PC-3 (cell line): ENCODE results near the gene ZFP36L2. TPM values are rescaled to one million over a fixed set of nuclear protein-coding genes. Genes with fewer than 3 reads are reported as not detected.

Experiments
- ATAC-seq: fragments of 200-7000 bp; cut with Tn5 transposase; 2 replicates; pipeline ENCODE4 v1.9.1; 2020; ENCODE audit warnings: mild to moderate bottlenecking, moderate library complexity
- BruUV-seq: library from RNA; stranded (reverse); fragments of 400-500 nt; replicated peaks from 2 replicates; lab custom pipeline; 2021; lab: Mats Ljungman, UMichigan
- CTCF ChIA-PET: fragments of 300-600 bp; sonication (Branson Sonifier 250); formaldehyde crosslinking; loops from one replicate; lab custom pipeline; 2022; ENCODE audit warnings: antibody characterized with exemption; lab: Charles Lee
- POLR2A ChIA-PET: fragments of 300-600 bp; sonication (Branson Sonifier 250); formaldehyde crosslinking; loops from one replicate; lab custom pipeline; 2022; ENCODE audit warnings: antibody characterized with exemption; ENCODE audit not compliant: unreplicated experiment; lab: Charles Lee
- DNase-seq: peaks from one replicate; pipeline ENCODE4 v3.0.0-alpha.2; 2015
- H2AFZ ChIP-seq: fragments of 300-600 bp; sonication (generic); 2 replicates; pipeline ENCODE4 v1.6.0; 2016; ENCODE audit warnings: antibody characterized with exemption, low read length
- H3F3A ChIP-seq: fragments of 300-600 bp; sonication (generic); one replicate; pipeline ENCODE4 v1.6.0; 2017; ENCODE audit warnings: antibody characterized with exemption, low read length, control low read depth, mild to moderate bottlenecking; ENCODE audit not compliant: unreplicated experiment
- H3K27ac ChIP-seq: fragments of 300-600 bp; sonication (generic); 2 replicates; pipeline ENCODE4 v1.5.1; 2016; ENCODE audit warnings: mild to moderate bottlenecking, low read length
- H3K27me3 ChIP-seq: fragments of 300-600 bp; sonication (generic); 2 replicates; pipeline ENCODE4 v1.6.1; 2016; ENCODE audit warnings: low read length, mixed read lengths
- H3K36me3 ChIP-seq: fragments of 300-600 bp; sonication (generic); 2 replicates; pipeline ENCODE4 v1.6.1; 2016; ENCODE audit warnings: low read depth, mixed run types, low read length, mixed read lengths
- H3K4me1 ChIP-seq: fragments of 300-600 bp; sonication (generic); 2 replicates; pipeline ENCODE4 v1.5.1; 2016; ENCODE audit warnings: low read length; ENCODE audit not compliant: insufficient read depth
- H3K4me2 ChIP-seq: fragments of 300-600 bp; sonication (generic); 2 replicates; pipeline ENCODE4 v1.6.0; 2016; ENCODE audit warnings: low read length
- H3K4me3 ChIP-seq: fragments of 300-600 bp; sonication (generic); 2 replicates; pipeline ENCODE4 v1.5.1; 2016; ENCODE audit warnings: mild to moderate bottlenecking, low read length, mixed read lengths
- H3K79me2 ChIP-seq: fragments of 300-600 bp; sonication (generic); 2 replicates; pipeline ENCODE4 v1.6.1; 2017; ENCODE audit warnings: low read length, mixed read lengths
- H3K9ac ChIP-seq: fragments of 300-600 bp; sonication (generic); 2 replicates; pipeline ENCODE4 v1.6.0; 2016; ENCODE audit warnings: mild to moderate bottlenecking, low read length
- H3K9me2 ChIP-seq: fragments of 300-600 bp; sonication (generic); replicated peaks from 2 replicates; pipeline ENCODE4 v1.6.1; 2016; ENCODE audit warnings: mixed run types, low read length, mixed read lengths
- H3K9me3 ChIP-seq: fragments of 300-600 bp; sonication (generic); 2 replicates; pipeline ENCODE4 v1.6.1; 2016; ENCODE audit warnings: low read length, mixed read lengths
- H4K20me1 ChIP-seq: fragments of 300-600 bp; sonication (generic); 2 replicates; pipeline ENCODE4 v1.6.1; 2016; ENCODE audit warnings: low read length, mixed read lengths
- CTCF ChIP-seq: fragments of 300-600 bp; sonication (generic); conservative IDR thresholded peaks from 2 replicates; pipeline ENCODE4 v1.5.1; 2017; ENCODE audit warnings: antibody characterized with exemption, low read depth, mild to moderate bottlenecking, low read length
- EZH2 ChIP-seq: fragments of 300-600 bp; sonication (generic); IDR thresholded peaks from one replicate; pipeline ENCODE4 v1.6.1; 2017; ENCODE audit warnings: antibody characterized with exemption, mild to moderate bottlenecking, low read length; ENCODE audit not compliant: unreplicated experiment
- EZH2phosphoT487 ChIP-seq: fragments of 300-600 bp; sonication (generic); IDR thresholded peaks from 2 replicates; pipeline ENCODE4 v1.6.1; 2018; ENCODE audit warnings: mild to moderate bottlenecking, antibody characterized with exemption, low read length, borderline replicate concordance
- intact Hi-C: fragments of 100-400 bp; cut with micrococcal nuclease; formaldehyde crosslinking; loops from 2 replicates; pipeline ENCODE4 v1.9.0; 2023
- total RNA-seq: library from RNA; depleted of rRNA; stranded (reverse); fragments of >200 nt; gene quantifications from 2 replicates; pipeline ENCODE4 v1.2.3, GENCODE V29; 2014

The ZFP36L2 gene
- total RNA-seq, 1 experiment from 2014 or later: 14.8 TPM

DNA sequence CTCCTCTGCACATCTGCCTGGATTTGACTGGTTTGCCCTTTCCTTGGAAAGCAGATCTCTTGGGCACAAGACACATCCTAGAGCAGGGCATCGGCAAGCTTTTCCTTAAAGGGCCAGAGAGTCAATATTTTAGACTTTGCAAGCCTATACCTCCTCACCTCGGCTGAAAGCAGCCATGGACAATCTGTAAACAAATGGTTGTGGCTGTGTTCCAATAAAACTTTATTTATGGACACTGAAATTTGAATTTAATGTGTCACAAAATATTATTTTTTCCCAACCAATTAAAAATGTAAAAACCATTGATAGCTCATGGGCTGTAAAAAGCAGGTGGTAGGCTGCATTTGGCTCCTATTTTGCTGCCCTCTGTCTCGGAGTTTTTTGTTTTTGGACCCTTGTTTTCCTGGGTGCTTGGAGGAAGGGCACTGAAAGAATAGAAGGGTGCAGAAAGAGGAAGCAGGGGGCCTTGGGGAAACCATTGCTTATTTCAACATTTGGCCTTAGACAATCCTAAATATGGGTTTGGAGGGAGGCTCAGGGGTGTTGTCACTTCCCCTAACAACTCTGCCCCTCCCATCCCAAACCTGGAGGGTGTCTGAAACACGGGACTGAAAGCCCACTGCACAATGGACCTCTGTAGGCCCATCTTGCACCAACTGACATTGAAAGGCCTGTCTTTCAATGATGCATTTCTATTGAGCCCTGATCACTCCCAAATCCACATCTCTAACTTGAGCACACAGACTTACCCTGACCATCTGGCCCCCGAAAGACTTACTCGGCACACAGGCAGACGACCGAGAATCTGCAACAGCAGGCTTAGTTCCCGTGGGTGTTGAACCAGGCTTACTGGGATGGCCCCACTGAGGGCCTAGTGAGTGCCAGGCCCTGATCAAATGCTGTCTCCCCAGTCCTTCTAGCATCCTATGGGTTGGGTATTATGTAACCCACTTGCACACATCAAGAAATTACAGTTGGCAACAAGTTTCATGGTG, 7.1 kb upstream of the ZFP36L2 start:
- Histone ChIP-seq H3K79me2 (no peaks in the 10 kb centered on the region), H3K27ac (no peak overlapping the region), H3K9me3 (no peaks in the 10 kb centered on the region), H3K9me2 (no peaks in the 10 kb centered on the region), H3K4me2 (no peak overlapping the region), H3K4me1 (peaks cover 9% of the 10 kb centered on the region), H2AFZ (no peak overlapping the region), H3K27me3 (no peaks in the 10 kb centered on the region), H4K20me1 (no peaks in the 10 kb centered on the region), H3F3A (no peaks in the 10 kb centered on the region), H3K36me3 (peaks cover 4% of the 10 kb centered on the region; the same call in 1 of the 2 replicates), H3K9ac (no peak overlapping the region), H3K4me3 (no peak overlapping the region)
- intact Hi-C loops: no loop called here
- CTCF ChIA-PET: interaction anchor here (0.7 kb wide), 1 partner anchor 45 kb away, joined by 3 read pairs; no protein-coding TSS in a partner anchor
- POLR2A ChIA-PET: no interaction called here
- DNase-seq (no peak), ATAC-seq (no peak)
- TF ChIP-seq CTCF: no peak
- TF ChIP-seq EZH2: no peak
- TF ChIP-seq EZH2phosphoT487: no peak
- no TSS peak for BruUV-seq

DNA sequence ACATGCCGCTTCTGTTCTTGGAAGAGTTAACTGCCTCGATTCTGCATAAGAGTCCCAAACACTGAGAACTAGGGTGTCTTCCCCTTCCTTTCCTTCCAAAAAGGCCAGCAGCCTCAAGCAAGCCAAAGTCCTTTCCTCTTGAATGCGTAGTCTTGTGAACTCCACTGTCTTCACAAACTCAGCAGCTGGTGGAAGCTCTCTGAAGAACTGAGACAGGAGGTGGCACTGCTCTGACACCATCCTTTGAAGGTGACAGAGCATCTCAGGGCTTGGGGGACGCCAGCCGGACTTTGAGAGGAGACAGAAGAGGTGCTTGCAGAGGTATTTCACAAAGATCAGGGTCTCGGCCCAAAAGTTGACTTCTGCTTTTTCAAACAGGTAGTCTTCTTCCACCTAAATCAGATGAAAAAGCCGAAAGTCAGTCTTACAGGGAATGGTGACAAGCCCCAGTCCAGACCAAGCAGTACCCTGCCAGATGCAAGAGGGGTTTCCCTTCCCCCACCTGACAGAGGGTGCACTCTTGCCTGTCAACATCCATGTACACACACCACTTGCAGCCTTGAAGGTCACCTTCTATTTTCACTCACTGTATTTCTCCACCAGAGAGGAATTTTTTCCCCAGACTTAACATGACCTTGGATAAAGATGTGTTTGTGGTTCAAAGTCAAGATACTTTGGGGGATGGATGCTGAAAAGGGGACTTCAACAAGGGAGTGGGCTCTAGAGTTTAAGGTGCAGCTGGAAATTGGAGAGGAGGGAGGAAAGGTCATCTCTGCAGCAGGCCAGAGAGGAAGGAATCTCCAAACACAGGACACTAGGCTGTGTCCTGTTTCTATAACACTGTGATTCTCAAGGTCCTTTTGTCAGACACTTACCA, 4.8 kb upstream of the ZFP36L2 start:
- no peak for TF ChIP-seq EZH2phosphoT487
- no peak for TF ChIP-seq EZH2
- no peak for TF ChIP-seq CTCF
- CTCF ChIA-PET: no interaction called here
- Histone ChIP-seq H3K27ac (no peak overlapping the region), H3K4me2 (no peak overlapping the region), H3K27me3 (no peaks in the 10 kb centered on the region), H4K20me1 (no peaks in the 10 kb centered on the region), H3K79me2 (peaks cover 15% of the 10 kb centered on the region), H2AFZ (no peak overlapping the region), H3F3A (no peaks in the 10 kb centered on the region), H3K9me3 (no peaks in the 10 kb centered on the region), H3K36me3 (peaks cover 4% of the 10 kb centered on the region; the same call in 1 of the 2 replicates), H3K4me1 (peaks cover 20% of the 10 kb centered on the region), H3K9me2 (no peaks in the 10 kb centered on the region), H3K9ac (no peak overlapping the region), H3K4me3 (no peak overlapping the region)
- no TSS peak for BruUV-seq
- intact Hi-C loops: loop anchor here (1.0 kb wide), 1 partner anchor 253 kb away; no protein-coding TSS in a partner anchor
- no peak for DNase-seq
- POLR2A ChIA-PET: no interaction called here
- no peak for ATAC-seq
